ENCODE results near the gene QTRT2. TPM values are rescaled to one million over a fixed set of nuclear protein-coding genes. Genes with fewer than 3 reads are reported as not detected.

Gene QTRT2
- total and polyA plus RNA-seq, 2 of the 8 experiments (the other 6 are each of a cell fraction or from before 2014, with no cell fraction given): 13.3 to 54.5 TPM

GRCh38 chr3:114033721-114034120 is 22.8 kb upstream of the QTRT2 start:
- no peaks in the 10 kb centered on the region for H3K4me1 ChIP-seq (replicated peaks in 1 of 4; ENCODE audit: control insufficient read depth in 3 of 4, insufficient read depth in 4 of 4, low read length in 3 of 4)
- no peak overlapping the region for H2BK20ac ChIP-seq (ENCODE audit: low read length)
- H4K5ac ChIP-seq (ENCODE audit: insufficient read length, low read depth, low read length): no peak overlapping the region
- ChIA-PET POLR2A (ENCODE audit: partially characterized antibody) (no interaction called here), CTCF (ENCODE audit: partially characterized antibody) (no interaction called here)
- FAIRE-seq: no peak
- no peak overlapping the region for H3K4me3 ChIP-seq (ENCODE audit: extremely low read depth in 1 of 4, insufficient read depth in 2 of 4, low read depth in 3 of 4, low read length in 4 of 4)
- no peak overlapping the region for H2AFZ ChIP-seq (ENCODE audit: low read length)
- no peak overlapping the region for H2BK5ac ChIP-seq (ENCODE audit: low read depth, low read length)
- no peak overlapping the region for H3K9ac ChIP-seq (replicated peaks in 1 of 4; ENCODE audit: extremely low read depth in 1 of 4, low read depth in 3 of 4, low read length in 3 of 4)
- no peaks in the 10 kb centered on the region for H3K36me3 ChIP-seq (ENCODE audit: control insufficient read depth in 2 of 4, insufficient read depth in 4 of 4, low read length in 3 of 4)
- DNase-seq (ENCODE audit: low read depth in 1 of 2, low spot score in 2 of 2): no peak
- H3K79me2 ChIP-seq (ENCODE audit: control insufficient read depth in 1 of 2, insufficient read depth in 2 of 2, low read length in 2 of 2): no peaks in the 10 kb centered on the region
- H3K14ac ChIP-seq (ENCODE audit: insufficient read length): no peak overlapping the region
- no peak overlapping the region for H2BK12ac ChIP-seq (ENCODE audit: low read depth, low read length)
- no peaks in the 10 kb centered on the region for H3K23me2 ChIP-seq (ENCODE audit: low read depth, low read length)
- WGBS, 2 experiments (ENCODE audit: extremely low coverage in 1 of 2, insufficient coverage in 1 of 2, insufficient read length in 1 of 2, insufficient replicate concordance in 2 of 2, low coverage in 1 of 2, low lambda C conversion rate in 2 of 2, missing lambda C conversion rate in 1 of 2): 79% methylated on average over 1 of the region's 1 CpG; no CpG with 5 or more reads in 1 of the 2 experiments
- H3K27ac ChIP-seq (ENCODE audit: low read depth, low read length): no peak overlapping the region
- H4K8ac ChIP-seq (ENCODE audit: extremely low read depth, insufficient read depth, low read length): no peak overlapping the region
- H3K9me3 ChIP-seq (ENCODE audit: insufficient read depth in 2 of 2, low read depth in 1 of 2, low read length in 1 of 2): no peaks in the 10 kb centered on the region
- no peak overlapping the region for H2AK5ac ChIP-seq (ENCODE audit: low read depth, low read length)
- no peak overlapping the region for H3K56ac ChIP-seq (replicated peaks; ENCODE audit: insufficient read length, low read depth, low read length)
- H3K27me3 ChIP-seq (replicated peaks in 1 of 4; ENCODE audit: control insufficient read depth in 3 of 4, extremely low read depth in 1 of 4, insufficient read depth in 3 of 4, low read length in 3 of 4): no peaks in the 10 kb centered on the region
- H3K4me2 ChIP-seq (ENCODE audit: insufficient read depth in 1 of 2, low read depth in 2 of 2, low read length in 2 of 2): no peak overlapping the region
- H4K91ac ChIP-seq (replicated peaks; ENCODE audit: insufficient read length, low read length): no peak overlapping the region
- no peak overlapping the region for H3K18ac ChIP-seq (ENCODE audit: extremely low read depth, low read length)
- H4K20me1 ChIP-seq (replicated peaks in 1 of 2; ENCODE audit: control insufficient read depth in 1 of 2, insufficient read depth in 2 of 2, low read length in 2 of 2): no peaks in the 10 kb centered on the region
- no peak overlapping the region for H2BK15ac ChIP-seq (ENCODE audit: low read length)
- H3K79me1 ChIP-seq (ENCODE audit: low read depth, low read length): no peaks in the 10 kb centered on the region
- TF ChIP-seq BRCA1 (IDR thresholded peaks at IDR 0.05; ENCODE audit: low read depth, low read length) (no peak), NRF1 (IDR thresholded peaks at IDR 0.05; ENCODE audit: low read depth, low read length) (no peak), SP1 (IDR thresholded peaks at IDR 0.05; ENCODE audit: low read depth, low read length) (no peak), KDM4A (IDR thresholded peaks at IDR 0.05; ENCODE audit: low read depth, low read length, severe bottlenecking) (no peak), MAX (IDR thresholded peaks at IDR 0.05) (no peak), ZNF274 (IDR thresholded peaks at IDR 0.05; ENCODE audit: borderline replicate concordance, extremely low read depth, low read length) (no peak), TBP (IDR thresholded peaks at IDR 0.05; ENCODE audit: low read depth, low read length) (no peak), SAP30 (IDR thresholded peaks at IDR 0.05; ENCODE audit: insufficient read depth, insufficient replicate concordance, low read length) (no peak), YY1 (IDR thresholded peaks at IDR 0.05; ENCODE audit: low read depth, low read length) (no peak)
- H3K4ac ChIP-seq (replicated peaks; ENCODE audit: insufficient read length, low read depth, low read length): no peak overlapping the region
- H2BK120ac ChIP-seq (replicated peaks; ENCODE audit: low read depth, low read length): no peak overlapping the region
- no peak overlapping the region for H3K23ac ChIP-seq (ENCODE audit: insufficient read length)

All from H1 (cell line).